GM08714 (cell line): ENCODE measurements around the gene PIP5K1A.
"Not testable (repeated sequence)": the region's sequence is repeated elsewhere in the genome, so short reads cannot be mapped to it uniquely, and the experiment has no call there.

ENCODE experiments used
- H3K4me3 ChIP-seq: fragments of 200-500 bp; sonication (Bioruptor generic); 2 replicates; pipeline ENCODE4 v1.5.1; 2014; ENCODE audit warnings: mild to moderate bottlenecking, low read length, inconsistent platforms
- ZNF274 ChIP-seq: IDR thresholded peaks from 2 replicates; pipeline ENCODE4 v1.6.1; 2012; ENCODE audit warnings: mild to moderate bottlenecking, low read depth, low read length

The PIP5K1A gene

DNA sequence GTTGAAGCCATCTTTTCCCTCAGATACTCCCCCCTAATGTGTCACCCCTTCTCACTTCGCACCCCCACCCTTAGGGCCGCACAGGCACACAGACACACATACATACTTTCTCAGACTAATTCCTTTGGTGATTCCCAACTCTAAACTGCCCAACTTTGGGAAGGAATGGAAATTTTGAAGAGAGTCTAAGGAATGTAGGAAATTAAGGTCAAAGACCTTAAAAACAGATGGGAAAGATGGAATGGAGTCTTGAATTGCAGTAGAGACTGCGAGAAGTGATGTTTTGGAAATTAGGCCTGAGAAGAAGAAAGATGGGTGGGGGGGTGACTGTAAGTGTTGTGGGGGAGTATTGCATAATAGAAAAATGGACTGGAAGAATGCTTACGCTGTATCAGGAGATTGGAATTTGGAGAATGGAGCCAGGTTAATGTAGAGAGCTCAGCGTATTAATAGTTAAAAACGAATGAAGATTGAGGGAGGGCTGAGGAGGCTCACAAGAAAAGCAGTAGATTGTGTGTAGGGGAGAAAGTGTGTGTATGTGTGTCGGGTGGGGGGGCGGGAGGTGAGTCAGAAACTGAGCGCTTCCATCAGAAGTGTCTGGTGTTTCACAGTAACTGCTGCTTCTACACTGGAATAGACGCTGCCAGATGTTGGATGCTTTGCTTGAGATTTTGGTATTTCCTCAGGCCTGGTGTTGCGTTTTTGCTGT, 1.7 kb downstream of the PIP5K1A start:
- peak overlapping the region; percentile 94 for H3K4me3 ChIP-seq
- TF ChIP-seq ZNF274, result no peak

DNA sequence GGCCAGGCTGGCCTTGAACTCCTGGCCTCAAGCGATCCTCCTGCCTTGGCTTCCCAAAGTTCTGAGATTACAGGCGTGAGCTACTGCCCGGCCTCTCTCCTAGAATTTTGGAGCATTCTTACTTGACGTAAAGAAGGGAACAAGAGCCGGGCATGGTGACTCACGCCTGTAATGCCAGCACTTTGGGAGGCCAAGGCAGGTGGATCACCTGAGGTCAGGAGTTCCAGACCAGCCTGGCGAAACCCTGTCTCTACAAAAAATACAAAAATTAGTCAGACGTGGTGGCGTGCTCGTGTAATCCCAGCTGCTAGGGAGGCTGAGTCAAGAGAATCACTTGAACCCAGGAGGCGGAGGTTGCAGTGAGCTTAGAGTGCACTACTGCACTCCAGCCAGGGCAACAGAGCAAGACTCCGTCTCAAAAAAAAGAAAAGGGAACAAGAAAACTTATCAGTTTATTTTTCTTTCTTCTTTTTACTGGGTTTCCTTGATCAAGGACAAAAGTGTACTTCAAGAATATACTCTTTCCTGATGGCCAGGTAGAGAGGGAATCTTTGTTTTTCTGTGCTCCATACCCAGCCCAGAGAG, 7.1 kb downstream of the PIP5K1A start:
- not testable (repeated sequence) for H3K4me3 ChIP-seq

DNA sequence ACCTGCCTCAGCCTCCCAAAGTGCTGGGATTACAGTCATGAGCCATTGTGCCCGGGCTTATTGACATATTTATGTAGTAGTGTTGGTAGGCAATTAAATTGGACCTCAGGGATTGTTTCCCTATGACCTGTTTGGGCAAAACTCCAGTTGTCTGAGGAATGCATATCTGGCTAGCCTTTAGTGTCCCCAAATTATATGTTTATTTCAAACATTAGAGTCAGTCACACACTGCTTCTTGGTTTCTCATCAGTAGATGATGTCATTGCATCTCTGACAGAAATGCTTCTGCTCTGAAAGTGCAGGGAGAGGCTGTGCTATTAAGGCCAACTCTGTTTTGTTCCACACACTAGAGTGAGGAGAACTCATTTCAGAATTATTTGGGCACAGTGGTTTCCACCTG, 12.5 kb downstream of the PIP5K1A start:
- no peak overlapping the region for H3K4me3 ChIP-seq
- no peak for TF ChIP-seq ZNF274

DNA sequence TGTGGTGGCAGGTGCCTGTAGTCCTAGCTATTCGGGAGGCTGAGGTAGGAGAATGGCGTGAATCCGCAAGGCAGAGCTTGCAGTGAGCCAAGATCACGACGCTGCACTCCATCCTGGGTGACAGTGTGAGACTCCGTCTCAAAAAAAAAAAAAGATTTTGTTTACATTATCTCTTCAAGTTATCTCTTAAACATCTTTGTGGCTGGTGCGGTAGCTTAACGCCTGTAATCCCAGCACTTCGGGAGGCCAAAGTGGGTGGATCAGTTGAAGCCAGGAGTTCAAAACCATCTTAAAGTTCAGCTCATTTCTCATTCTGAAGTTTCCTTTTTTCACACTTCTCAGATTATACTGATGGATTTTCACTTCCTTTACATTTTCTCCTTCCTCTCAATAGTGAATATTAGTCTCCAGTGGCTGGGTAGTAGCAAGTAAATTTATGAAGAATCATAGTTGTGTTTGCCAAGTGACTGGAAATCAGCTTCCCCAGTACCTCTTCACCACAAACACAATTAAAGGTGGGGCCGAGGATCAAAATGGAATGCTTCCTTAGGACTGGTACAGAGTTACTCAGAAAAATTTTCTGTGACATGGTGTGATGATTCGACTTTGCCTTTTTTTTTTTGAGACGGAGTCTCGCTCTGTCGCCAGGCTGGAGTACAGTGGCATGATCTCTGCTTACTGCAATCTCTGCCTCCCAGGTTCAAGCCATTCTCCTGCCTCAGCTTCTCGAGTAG, 13.8 kb downstream of the PIP5K1A start:
- TF ChIP-seq ZNF274, result no peak
- H3K4me3 ChIP-seq, result no peak overlapping the region

DNA sequence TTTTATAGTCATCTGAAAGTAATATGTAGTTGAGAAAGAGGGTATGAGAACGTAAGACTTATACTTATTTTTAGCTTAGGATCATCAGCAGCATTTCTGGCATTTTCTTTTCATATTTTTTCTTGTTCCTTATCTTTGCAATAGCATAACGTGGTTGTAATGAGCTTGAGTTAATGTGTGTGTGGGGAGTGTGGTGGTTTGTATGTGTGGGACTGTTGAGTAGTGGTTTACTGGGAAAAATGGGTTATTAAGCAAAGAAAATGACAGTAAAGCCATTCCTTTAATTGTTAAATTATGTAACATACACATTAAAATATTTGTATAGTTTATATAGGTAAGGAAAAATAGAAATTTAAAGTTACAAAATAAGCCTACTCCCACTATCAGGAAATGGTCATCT, 15.2 kb downstream of the PIP5K1A start:
- H3K4me3 ChIP-seq, result no peak overlapping the region
- TF ChIP-seq ZNF274, result no peak

DNA sequence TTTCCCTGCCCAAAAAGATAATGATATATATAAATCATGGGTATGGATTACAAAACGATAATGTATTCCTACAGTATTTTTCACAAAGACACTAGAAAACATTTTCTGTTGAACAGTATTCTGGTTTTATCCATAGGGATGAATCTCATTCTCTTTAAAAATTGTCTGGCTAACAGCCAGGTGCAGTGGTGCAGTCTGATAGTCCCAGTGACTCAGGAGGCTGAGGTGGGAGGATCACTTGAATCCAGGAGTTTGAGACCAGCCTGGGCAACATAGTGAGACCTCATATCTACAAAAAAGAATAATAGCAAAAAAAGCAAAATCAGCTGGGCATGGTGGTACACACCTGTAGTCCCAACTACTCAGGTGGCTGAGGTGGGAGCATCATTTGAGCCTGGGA, 23.3 kb downstream of the PIP5K1A start:
- TF ChIP-seq ZNF274, result no peak
- no peak overlapping the region for H3K4me3 ChIP-seq

DNA sequence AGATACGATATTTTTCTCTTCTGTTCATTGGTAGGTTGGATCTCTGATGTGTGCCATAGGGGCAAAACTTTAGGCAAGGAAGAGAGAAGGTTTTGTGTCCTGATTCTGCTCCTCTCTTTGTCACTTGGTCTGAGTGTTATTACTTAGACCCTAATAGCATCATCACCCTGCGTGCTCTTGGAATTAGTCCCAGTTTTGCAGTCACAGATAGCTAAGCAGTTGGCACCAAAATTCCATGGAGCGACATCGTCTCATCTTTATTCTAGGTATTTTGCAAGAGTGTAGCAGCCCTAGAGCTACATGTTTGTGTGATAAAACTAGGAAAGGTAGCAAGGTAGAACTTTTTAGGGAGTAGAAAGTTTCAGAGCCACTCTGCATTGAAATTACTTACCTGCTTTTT, 23.8 kb downstream of the PIP5K1A start:
- no peak for TF ChIP-seq ZNF274
- no peak overlapping the region for H3K4me3 ChIP-seq

DNA sequence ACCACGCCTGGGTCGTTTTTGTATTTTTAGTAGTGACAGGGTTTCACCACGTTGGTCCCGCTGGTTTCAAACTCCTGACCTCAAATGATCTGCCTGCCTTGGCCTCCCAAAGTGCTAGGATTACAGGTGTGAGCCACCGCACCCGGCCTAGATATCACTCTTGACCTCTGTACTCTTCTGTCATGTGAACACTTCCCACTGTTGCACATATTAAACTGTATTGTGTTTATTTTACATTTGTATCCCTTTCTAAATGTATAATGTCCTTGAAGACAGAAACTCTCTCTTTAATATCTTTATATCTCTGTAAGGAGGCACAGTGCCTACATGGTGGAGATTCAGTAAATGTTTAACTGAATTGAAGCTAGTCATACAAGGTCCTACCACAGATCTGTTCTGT, 36.9 kb downstream of the PIP5K1A start:
- no peak for TF ChIP-seq ZNF274
- no peak overlapping the region for H3K4me3 ChIP-seq

DNA sequence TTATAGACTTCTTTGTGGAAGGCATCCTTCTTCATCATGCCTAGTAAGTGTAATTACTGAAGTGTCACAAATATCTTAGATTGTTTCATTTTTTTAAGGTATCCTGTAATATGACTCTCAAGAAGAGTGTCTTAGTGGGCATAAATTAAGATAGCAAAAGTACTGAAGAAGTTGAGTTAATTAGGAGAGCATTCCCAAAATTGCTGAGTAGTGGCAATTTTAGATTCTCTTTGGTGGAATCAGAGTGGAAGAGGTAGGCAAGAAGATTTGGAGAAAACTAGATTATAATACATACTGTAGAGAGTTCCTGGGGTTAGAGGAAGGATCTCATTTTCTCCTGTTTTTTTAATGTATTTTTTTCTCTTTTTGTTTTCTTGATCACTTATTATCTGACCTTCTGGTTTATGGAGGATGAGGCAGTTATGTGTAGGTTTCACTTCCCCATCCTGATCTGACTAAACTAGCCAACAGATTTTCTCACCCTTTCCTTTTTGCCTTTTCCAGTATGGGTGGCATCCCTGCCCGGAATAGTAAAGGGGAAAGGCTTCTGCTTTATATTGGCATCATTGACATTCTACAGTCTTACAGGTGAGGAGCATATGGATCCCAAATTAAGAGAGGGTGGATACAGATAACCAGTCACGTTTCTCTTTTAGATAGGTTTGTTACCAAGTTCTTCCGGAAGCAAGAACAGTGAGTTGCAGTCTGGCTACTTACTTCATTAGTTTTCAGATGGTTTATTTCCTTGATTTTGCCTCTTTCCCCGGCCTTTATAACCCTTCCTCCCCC, 39.5 kb downstream of the PIP5K1A start:
- TF ChIP-seq ZNF274, result no peak
- no peak overlapping the region for H3K4me3 ChIP-seq

DNA sequence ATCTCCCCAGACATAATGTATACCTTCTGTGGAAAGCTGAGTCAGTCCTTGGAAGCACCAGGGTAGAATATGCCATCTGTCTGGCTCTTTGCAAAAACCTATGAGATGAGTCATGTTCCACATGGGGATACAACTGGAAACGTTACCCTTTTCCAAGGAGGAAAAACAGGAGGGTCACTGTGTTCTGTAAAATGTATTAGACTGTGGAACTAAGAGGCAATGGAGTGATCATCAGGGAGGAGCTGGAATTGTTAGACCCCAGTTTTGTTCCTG, 40.1 kb downstream of the PIP5K1A start:
- H3K4me3 ChIP-seq, result no peak overlapping the region
- no peak for TF ChIP-seq ZNF274

DNA sequence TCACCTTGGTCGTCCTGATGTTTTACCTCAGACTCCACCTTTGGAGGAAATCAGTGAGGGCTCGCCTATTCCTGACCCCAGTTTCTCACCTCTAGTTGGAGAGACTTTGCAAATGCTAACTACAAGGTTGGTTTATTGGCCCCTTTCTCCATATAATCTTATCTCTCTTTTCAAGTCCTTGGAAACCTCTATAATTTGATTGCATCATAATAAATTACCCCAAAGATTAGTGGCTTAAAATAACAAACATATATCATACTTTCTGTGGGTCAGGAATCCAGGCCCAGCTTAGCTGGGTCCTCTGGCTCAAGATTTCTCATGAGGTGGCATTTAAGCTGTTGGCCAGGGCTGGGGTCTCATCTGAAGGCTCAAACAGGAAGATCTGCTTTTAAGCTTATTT, 44.1 kb downstream of the PIP5K1A start:
- no peak overlapping the region for H3K4me3 ChIP-seq
- no peak for TF ChIP-seq ZNF274

DNA sequence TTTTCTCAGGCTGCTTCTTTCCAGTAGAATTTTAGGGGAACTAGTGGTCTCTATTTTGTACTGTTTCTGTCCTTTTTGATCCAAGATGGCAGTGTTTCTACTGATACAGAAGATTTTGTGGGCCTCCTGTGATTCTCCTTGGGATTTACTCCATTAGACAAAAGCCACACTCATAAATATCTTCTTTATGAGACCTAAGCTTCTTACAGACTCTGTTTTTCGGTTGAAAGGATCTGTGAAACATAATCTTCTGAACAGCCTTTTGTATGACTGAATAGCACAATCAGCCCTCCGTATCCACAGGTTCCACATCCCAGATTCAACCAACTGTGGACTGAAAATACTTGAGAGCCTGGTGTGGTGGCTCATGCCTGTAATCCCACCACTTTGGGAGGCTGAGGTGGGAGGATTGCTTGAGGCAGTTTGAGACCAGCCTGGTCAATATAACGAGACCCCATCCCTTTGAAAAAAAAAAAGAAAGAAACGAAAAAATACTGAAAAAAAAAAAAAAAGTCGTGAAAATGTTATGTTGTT, 45.4 kb downstream of the PIP5K1A start:
- H3K4me3 ChIP-seq, result no peak overlapping the region
- TF ChIP-seq ZNF274, result no peak

DNA sequence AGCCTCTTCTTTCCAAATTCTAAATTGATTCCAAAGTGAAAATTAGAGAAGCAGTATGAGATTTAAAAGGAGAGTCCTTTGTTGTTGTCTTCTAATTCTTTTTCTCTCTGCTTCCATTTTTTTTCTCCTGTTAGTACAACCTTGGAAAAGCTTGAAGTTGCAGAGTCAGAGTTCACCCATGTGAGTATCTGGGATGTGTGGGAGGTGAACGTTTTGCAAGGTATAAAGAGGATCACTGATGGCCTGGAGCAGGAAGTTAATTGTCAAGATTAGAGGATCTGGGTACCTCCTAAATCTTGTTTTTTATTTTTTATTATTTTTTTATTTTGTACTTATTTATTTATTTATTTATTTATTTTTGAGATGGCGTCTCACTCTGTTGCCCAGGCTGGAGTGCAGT, 48.4 kb downstream of the PIP5K1A start:
- TF ChIP-seq ZNF274, result no peak
- no peak overlapping the region for H3K4me3 ChIP-seq

DNA sequence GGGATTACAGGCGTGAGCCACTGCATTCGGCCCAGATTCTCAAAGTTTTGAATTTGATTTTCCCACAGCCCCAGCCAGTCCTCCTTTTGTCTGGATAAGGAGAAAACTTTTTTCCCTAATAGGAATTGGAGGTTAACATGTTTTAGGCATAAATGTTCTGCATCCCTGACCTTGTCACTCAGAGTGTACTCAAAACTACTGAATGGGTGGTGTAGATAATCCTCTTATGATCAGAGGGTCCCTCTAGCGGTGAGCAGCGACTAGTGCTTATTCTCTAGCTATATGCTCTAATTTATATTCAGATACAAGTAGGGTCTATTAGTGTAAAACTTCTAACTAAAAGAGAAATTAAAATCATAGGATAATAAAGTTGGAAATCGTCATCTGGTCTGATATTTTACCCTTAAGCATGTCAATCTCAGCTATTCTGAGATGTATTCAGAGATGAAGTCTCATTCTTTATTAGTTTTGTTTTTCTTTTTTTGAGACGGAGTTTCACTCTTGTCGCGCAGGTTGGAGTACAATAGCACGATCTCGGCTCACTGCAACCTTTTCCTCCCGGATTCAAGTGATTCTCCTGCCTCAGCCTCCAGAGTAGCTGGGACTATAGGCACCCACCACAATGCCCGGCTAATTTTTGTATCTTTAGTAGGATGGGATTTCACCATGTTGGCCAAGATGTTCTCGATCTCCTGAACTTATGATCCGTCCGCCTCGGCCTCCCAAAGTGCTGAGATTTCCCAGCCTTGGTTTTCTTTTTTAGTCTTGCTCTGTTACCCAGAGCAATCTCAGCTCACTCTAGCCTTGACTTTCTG, 53.5 kb downstream of the PIP5K1A start:
- H3K4me3 ChIP-seq, result no peak overlapping the region
- no peak for TF ChIP-seq ZNF274
